Testis (tissue), 2 donors: ENCODE measurements around the gene OR10X1.

ENCODE experiments used
- POLR2A ChIP-seq: fragments of 450-650 bp; IDR thresholded peaks from one replicate; pipeline ENCODE4 v1.6.1; 2017; ENCODE audit warnings: antibody characterized with exemption, mild to moderate bottlenecking, moderate library complexity
- TF ChIP-seq, protein P1 (sequence below), 3 experiments: fragments of 450-650 bp in 2 of 3; fragments of 200-600 bp in 1 of 3; sonication (generic) in 1 of 3; IDR thresholded peaks; one replicate each; pipeline ENCODE4 v1.5.1; 2016 to 2019; ENCODE audit warnings: antibody characterized with exemption in 3 of 3, mild to moderate bottlenecking in 2 of 3, moderate library complexity in 1 of 3

DNA sequence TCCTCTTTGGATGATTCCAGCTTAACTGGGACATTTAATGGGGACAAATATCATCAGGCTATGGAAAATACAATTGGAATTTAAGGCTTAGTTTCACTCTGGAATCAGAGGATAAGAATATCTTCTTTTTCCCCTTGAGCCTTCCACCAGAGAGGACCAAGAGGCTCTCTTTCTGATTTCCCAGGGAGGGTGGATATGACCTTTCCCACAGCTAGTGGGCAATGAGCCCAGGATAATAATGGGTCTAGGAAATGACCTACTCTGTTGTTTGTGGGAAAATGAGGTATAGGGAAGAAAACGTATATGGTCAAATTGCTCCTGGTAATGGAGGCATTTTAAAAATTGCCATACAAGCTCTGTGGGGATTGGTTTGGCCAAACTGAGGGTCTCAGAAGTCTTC lies 27.4 kb downstream of the OR10X1 start:
- no peak for TF ChIP-seq POLR2A
- TF ChIP-seq, protein P1, sequence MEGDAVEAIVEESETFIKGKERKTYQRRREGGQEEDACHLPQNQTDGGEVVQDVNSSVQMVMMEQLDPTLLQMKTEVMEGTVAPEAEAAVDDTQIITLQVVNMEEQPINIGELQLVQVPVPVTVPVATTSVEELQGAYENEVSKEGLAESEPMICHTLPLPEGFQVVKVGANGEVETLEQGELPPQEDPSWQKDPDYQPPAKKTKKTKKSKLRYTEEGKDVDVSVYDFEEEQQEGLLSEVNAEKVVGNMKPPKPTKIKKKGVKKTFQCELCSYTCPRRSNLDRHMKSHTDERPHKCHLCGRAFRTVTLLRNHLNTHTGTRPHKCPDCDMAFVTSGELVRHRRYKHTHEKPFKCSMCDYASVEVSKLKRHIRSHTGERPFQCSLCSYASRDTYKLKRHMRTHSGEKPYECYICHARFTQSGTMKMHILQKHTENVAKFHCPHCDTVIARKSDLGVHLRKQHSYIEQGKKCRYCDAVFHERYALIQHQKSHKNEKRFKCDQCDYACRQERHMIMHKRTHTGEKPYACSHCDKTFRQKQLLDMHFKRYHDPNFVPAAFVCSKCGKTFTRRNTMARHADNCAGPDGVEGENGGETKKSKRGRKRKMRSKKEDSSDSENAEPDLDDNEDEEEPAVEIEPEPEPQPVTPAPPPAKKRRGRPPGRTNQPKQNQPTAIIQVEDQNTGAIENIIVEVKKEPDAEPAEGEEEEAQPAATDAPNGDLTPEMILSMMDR (IDR thresholded peaks at IDR 0.05) = no peak
